A673 (cell line): ENCODE measurements around the gene SLC66A2. TPM values are rescaled to one million over a fixed set of nuclear protein-coding genes. Genes with fewer than 3 reads are reported as not detected.

Experiments
- BruUV-seq: library from RNA; stranded (reverse); fragments of 400-500 nt; replicated peaks from 2 replicates; lab custom pipeline; 2021; lab: Mats Ljungman, UMichigan
- CTCF ChIA-PET: fragments of 300-600 bp; sonication (Branson Sonifier 250); formaldehyde crosslinking; loops from one replicate; lab custom pipeline; 2022; ENCODE audit warnings: antibody characterized with exemption; lab: Charles Lee
- POLR2A ChIA-PET: fragments of 300-600 bp; sonication (Branson Sonifier 250); formaldehyde crosslinking; loops from one replicate; lab custom pipeline; 2022; ENCODE audit warnings: antibody characterized with exemption; ENCODE audit not compliant: low non-redundant PET; lab: Charles Lee
- DNase-seq: peaks from one replicate; pipeline ENCODE4 v3.0.0-alpha.2; 2015; ENCODE audit warnings: low spot score
- H3K27ac ChIP-seq: fragments of 200-600 bp; sonication (generic); 2 replicates; pipeline ENCODE4 v1.5.1; 2016; ENCODE audit warnings: mixed run types, low read depth, mild to moderate bottlenecking, mixed read lengths, antibody characterized with exemption, low read length; ENCODE audit not compliant: poor library complexity, severe bottlenecking
- H3K27me3 ChIP-seq: fragments of 200-600 bp; sonication (generic); replicated peaks from 2 replicates; pipeline ENCODE4 v1.6.1; 2017; ENCODE audit warnings: mixed run types, low read depth, mild to moderate bottlenecking, mixed read lengths, antibody characterized with exemption, low read length; ENCODE audit not compliant: insufficient read depth, poor library complexity
- H3K36me3 ChIP-seq: fragments of 200-600 bp; sonication (generic); 2 replicates; pipeline ENCODE4 v1.6.1; 2016; ENCODE audit warnings: mixed run types, mild to moderate bottlenecking, mixed read lengths, antibody characterized with exemption, low read length; ENCODE audit not compliant: insufficient read depth, poor library complexity, severe bottlenecking
- H3K4me1 ChIP-seq: fragments of 200-600 bp; sonication (generic); 2 replicates; pipeline ENCODE4 v1.6.1; 2017; ENCODE audit warnings: mixed run types, mild to moderate bottlenecking, mixed read lengths, antibody characterized with exemption, low read length; ENCODE audit not compliant: insufficient read depth, poor library complexity, severe bottlenecking
- H3K4me3 ChIP-seq: fragments of 200-600 bp; sonication (generic); 2 replicates; pipeline ENCODE4 v1.5.1; 2016; ENCODE audit warnings: low read depth, mixed run types, mild to moderate bottlenecking, mixed read lengths, low read length; ENCODE audit not compliant: poor library complexity, severe bottlenecking
- H3K9me3 ChIP-seq: fragments of 200-600 bp; sonication (generic); 2 replicates; pipeline ENCODE4 v1.6.1; 2016; ENCODE audit warnings: mixed run types, low read depth, mild to moderate bottlenecking, mixed read lengths, antibody characterized with exemption, low read length; ENCODE audit not compliant: poor library complexity, severe bottlenecking
- EZH2 ChIP-seq: fragments of 200-600 bp; sonication (generic); IDR thresholded peaks from 2 replicates; pipeline ENCODE4 v1.6.1; 2017; ENCODE audit warnings: borderline replicate concordance, low read depth, mild to moderate bottlenecking, mixed read lengths, antibody characterized with exemption, low read length; ENCODE audit not compliant: poor library complexity, severe bottlenecking
- intact Hi-C: fragments of 100-400 bp; cut with micrococcal nuclease; formaldehyde crosslinking; loops from one replicate; pipeline ENCODE4 v1.10.0; 2022; ENCODE audit not compliant: unreplicated experiment
- total RNA-seq: library from RNA; stranded (reverse); gene quantifications from 2 replicates; pipeline ENCODE4 v1.2.3, GENCODE V29; 2021
- TF ChIP-seq, protein P1 (sequence below): fragments of 300-800, 200-600 bp; sonication (generic); conservative IDR thresholded peaks from 2 replicates; pipeline ENCODE4 v1.5.1; 2017; ENCODE audit warnings: low read depth, mild to moderate bottlenecking, antibody characterized with exemption, low read length, moderate library complexity, mixed read lengths

The SLC66A2 gene
- total RNA-seq, 1 experiment from 2014 or later, result 28.0 TPM

DNA sequence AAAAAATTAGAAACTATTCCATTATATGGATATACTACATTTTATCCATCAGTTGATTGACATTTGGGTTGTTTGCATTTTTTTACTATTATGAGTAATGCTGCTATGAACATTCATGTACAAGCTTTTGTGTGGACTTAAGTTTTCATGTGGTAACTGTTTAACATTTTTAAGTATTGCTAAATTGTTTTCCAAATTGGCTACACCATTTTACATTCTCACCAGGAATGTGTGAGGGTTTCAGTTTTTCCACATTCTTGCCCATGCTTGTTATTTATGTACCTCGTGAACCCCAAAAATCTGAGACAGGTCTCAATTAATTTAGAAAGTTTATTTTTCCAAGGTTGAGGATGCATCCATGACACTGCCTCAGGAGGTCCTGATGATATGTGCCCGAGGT lies 40.0 kb upstream of the SLC66A2 start:
- H3K4me1 ChIP-seq, result peaks cover 7% of the 10 kb centered on the region

DNA sequence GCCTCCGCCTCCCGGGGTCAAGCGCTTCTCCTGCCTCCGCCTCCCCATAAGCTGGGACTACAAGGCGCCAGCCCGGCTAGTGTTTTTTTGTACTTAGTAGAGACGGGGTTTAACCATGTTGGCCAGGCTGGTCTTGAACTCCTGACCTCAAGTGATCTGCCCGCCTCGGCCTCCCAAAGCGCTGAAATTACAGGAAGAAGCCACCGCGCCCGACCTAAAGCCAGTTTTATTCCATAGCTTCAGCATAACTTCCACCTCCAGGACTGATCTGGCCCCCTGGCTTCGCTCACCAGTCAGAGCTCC lies 37.7 kb upstream of the SLC66A2 start:
- peak overlapping the region; percentile 94 for H3K27ac ChIP-seq
- H3K27me3 ChIP-seq, result no peaks in the 10 kb centered on the region
- H3K9me3 ChIP-seq, result no peaks in the 10 kb centered on the region
- H3K4me1 ChIP-seq, result peaks cover 11% of the 10 kb centered on the region
- no TSS peak for BruUV-seq
- no peak for DNase-seq
- CTCF ChIA-PET, result no interaction called here
- peak overlapping the region; percentile 90 for H3K4me3 ChIP-seq
- TF ChIP-seq, protein P1, sequence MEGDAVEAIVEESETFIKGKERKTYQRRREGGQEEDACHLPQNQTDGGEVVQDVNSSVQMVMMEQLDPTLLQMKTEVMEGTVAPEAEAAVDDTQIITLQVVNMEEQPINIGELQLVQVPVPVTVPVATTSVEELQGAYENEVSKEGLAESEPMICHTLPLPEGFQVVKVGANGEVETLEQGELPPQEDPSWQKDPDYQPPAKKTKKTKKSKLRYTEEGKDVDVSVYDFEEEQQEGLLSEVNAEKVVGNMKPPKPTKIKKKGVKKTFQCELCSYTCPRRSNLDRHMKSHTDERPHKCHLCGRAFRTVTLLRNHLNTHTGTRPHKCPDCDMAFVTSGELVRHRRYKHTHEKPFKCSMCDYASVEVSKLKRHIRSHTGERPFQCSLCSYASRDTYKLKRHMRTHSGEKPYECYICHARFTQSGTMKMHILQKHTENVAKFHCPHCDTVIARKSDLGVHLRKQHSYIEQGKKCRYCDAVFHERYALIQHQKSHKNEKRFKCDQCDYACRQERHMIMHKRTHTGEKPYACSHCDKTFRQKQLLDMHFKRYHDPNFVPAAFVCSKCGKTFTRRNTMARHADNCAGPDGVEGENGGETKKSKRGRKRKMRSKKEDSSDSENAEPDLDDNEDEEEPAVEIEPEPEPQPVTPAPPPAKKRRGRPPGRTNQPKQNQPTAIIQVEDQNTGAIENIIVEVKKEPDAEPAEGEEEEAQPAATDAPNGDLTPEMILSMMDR, result no peak
- TF ChIP-seq EZH2, result no peak
- POLR2A ChIA-PET, result no interaction called here
- H3K36me3 ChIP-seq, result peaks cover 18% of the 10 kb centered on the region
- intact Hi-C loops, result loop anchor here (2.0 kb wide), 1 partner anchor 46 kb away; the partner anchor contains the start of gene RBFA

More for the DNA sequence above, 40.0 kb upstream of the SLC66A2 start:
- no TSS peak for BruUV-seq
- no peaks in the 10 kb centered on the region for H3K27me3 ChIP-seq
- H3K27ac ChIP-seq, result no peak overlapping the region
- peaks cover under 1% of the 10 kb centered on the region for H3K36me3 ChIP-seq
- TF ChIP-seq EZH2, result no peak
- TF ChIP-seq, protein P1, result no peak
- intact Hi-C loops, result no loop called here
- CTCF ChIA-PET, result no interaction called here
- no peak overlapping the region for H3K4me3 ChIP-seq
- POLR2A ChIA-PET, result no interaction called here
- no peak for DNase-seq
- no peaks in the 10 kb centered on the region for H3K9me3 ChIP-seq

DNA sequence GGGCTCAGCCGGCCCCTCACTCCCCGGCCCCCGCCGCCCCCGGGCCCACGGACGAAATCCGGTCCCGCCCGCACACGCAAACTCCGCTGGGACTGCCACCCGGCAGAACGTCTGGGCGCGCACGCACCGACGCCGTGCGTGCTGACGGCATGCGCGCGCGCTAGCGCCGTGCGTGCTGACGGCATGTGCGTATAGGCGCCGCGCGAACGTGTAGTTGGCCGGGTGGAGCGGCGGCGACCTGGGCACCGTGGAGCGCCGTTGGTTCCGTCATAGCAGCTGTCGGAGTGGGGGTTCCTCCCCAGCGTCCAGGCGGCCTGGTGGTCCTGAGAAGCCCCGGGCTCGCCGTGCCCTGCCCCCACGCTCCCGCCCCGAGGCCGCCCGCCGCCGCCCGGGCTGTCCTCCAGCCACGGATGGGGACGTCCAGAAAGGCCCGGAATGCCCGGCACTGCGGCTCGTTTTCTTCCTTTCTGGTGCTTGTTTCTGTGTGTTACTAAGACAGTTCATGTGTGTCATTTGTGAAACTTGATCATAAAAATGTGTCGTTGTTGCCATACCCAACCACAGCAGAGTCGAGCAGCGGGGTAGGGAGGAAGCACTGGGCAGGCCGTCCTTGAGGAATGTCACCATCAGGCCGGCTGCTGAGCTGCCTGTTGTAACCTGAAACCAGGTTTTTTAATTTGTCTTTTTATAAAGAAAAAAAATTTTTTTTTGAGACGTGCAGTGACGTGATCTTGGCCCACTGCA lies 37.2 kb upstream of the SLC66A2 start, which contains the start of gene TXNL4A:
TXNL4A (minus strand) TSS at position 113 of the 744 bp plus-strand sequence. CDS start 171 bp downstream, outside the sequence.
- CTCF ChIA-PET, result interaction anchor here (0.7 kb wide), 1 partner anchor 208 kb away, joined by 3 read pairs; no protein-coding TSS in a partner anchor
- peak within 1 kb of the TSS; percentile 94 for H3K27ac ChIP-seq

More for the DNA sequence above, 37.2 kb upstream of the SLC66A2 start, which contains the start of gene TXNL4A:
- POLR2A ChIA-PET, result no interaction called here
- H3K36me3 ChIP-seq, result peaks cover 18% of the 10 kb centered on the region
- H3K27me3 ChIP-seq, result no peaks in the 10 kb centered on the region
- no peak for TF ChIP-seq EZH2
- TF ChIP-seq, protein P1, result no peak
- no peaks in the 10 kb centered on the region for H3K9me3 ChIP-seq
- H3K4me1 ChIP-seq, result peaks cover 11% of the 10 kb centered on the region
- H3K4me3 ChIP-seq, result peak within 1 kb of the TSS; percentile 90
- intact Hi-C loops, result loop anchor here (2.0 kb wide), 1 partner anchor 46 kb away; the partner anchor contains the start of gene RBFA
- peak; percentile 93 for DNase-seq
- BruUV-seq, result TSS peak; percentile 86
